DND-41 (cell line): Measurements from ENCODE around the gene UVRAG.

Experiments
- ATAC-seq: fragments of 200-7000 bp; cut with Tn5 transposase; 3 replicates; pipeline ENCODE4 v1.9.1; 2021; ENCODE audit warnings: low read depth; ENCODE audit not compliant: insufficient read depth
- DNase-seq: peaks from one replicate; pipeline ENCODE4 v3.0.0-alpha.2; 2020
- H2AFZ ChIP-seq: 2 replicates; pipeline ENCODE4 v1.6.0; 2012; ENCODE audit warnings: low read depth, low read length
- H3K27ac ChIP-seq: 2 replicates; pipeline ENCODE4 v1.5.1; 2012; ENCODE audit warnings: low read length, inconsistent platforms
- H3K27me3 ChIP-seq: fragments of 200-600 bp; sonication (generic); 2 replicates; pipeline ENCODE4 v1.6.0; 2012; ENCODE audit warnings: low read length, mild to moderate bottlenecking, inconsistent platforms; ENCODE audit not compliant: insufficient read depth, poor library complexity
- H3K36me3 ChIP-seq: 2 replicates; pipeline ENCODE4 v1.5.1; 2012; ENCODE audit warnings: low read length, inconsistent platforms; ENCODE audit not compliant: insufficient read depth
- H3K4me1 ChIP-seq: 2 replicates; pipeline ENCODE4 v1.5.1; 2012; ENCODE audit warnings: mild to moderate bottlenecking, low read length; ENCODE audit not compliant: insufficient read depth
- H3K4me2 ChIP-seq: 2 replicates; pipeline ENCODE4 v1.6.0; 2012; ENCODE audit warnings: mild to moderate bottlenecking, moderate library complexity, low read length, inconsistent platforms; ENCODE audit not compliant: insufficient read depth
- H3K4me3 ChIP-seq, 2 experiments: fragments of 200-600 bp in 1 of 2; shearing (Covaris generic) in 1 of 2; 2 replicates each; pipeline ENCODE4 v1.5.1; 2012 to 2016; ENCODE audit warnings: inconsistent platforms in 2 of 2, low read length in 2 of 2, mild to moderate bottlenecking in 2 of 2, low read depth in 1 of 2, moderate library complexity in 1 of 2
- H3K79me2 ChIP-seq: 2 replicates; pipeline ENCODE4 v1.6.0; 2012; ENCODE audit warnings: low read length, inconsistent platforms; ENCODE audit not compliant: insufficient read depth
- H3K9ac ChIP-seq: 2 replicates; pipeline ENCODE4 v1.6.0; 2012; ENCODE audit warnings: low read depth, mild to moderate bottlenecking, inconsistent platforms, low read length, moderate library complexity
- H3K9me3 ChIP-seq: 2 replicates; pipeline ENCODE4 v1.5.1; 2012; ENCODE audit warnings: low read length, moderate library complexity, mild to moderate bottlenecking, inconsistent platforms; ENCODE audit not compliant: insufficient read depth, severe bottlenecking
- H4K20me1 ChIP-seq: 2 replicates; pipeline ENCODE4 v1.6.0; 2012; ENCODE audit warnings: low read length; ENCODE audit not compliant: insufficient read depth
- EZH2 ChIP-seq: IDR thresholded peaks from 3 replicates; pipeline ENCODE4 v1.6.1; 2012; ENCODE audit warnings: borderline replicate concordance, low read depth, mild to moderate bottlenecking, moderate library complexity, low read length, inconsistent platforms; ENCODE audit not compliant: severe bottlenecking
- TF ChIP-seq, protein P1 (sequence below): IDR thresholded peaks from 2 replicates; pipeline ENCODE4 v1.5.1; 2012; ENCODE audit warnings: borderline replicate concordance, low read length, moderate library complexity, mild to moderate bottlenecking; ENCODE audit not compliant: poor library complexity, severe bottlenecking; ENCODE audit errors: extremely low read depth

UVRAG gene

DNA sequence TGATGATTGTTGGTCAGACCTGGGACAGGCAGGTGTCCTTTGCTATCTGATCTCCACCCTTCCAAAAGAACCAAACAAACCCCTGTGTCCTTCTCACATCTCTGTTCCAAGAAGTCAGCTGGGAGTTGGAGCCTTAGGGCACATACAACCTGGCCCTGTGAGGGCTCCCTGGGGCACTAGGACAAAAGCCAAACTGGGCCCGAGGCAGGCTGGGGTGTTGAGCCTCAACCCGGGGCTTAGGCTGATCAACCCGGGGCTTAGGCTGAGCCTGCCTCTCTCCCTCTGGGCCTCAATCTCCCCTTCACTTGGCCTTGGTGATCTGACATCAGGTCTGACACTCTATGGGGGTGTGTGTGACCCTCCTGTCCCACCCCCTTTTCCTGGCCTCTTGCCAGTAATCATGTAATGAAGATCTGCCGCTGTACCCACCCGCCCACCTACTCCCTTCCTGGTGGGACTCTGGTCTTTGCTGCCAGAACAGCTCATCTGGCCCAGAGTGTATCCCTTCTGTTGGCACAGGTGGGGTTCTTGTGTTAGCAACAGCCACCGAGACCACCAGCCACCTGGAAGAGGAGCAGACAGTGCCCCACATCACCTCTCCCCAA, 22.8 kb upstream of the UVRAG start:
- no peak overlapping the region for H2AFZ ChIP-seq
- no peak overlapping the region for H3K4me3 ChIP-seq
- no peaks in the 10 kb centered on the region for H3K4me1 ChIP-seq
- H3K27me3 ChIP-seq: peaks cover 8% of the 10 kb centered on the region
- H3K9ac ChIP-seq: no peak overlapping the region
- H3K36me3 ChIP-seq: no peaks in the 10 kb centered on the region
- H3K4me2 ChIP-seq: no peak overlapping the region
- H4K20me1 ChIP-seq: no peaks in the 10 kb centered on the region; the same call in 1 of the 2 replicates
- DNase-seq (no peak), ATAC-seq (no peak)
- no peaks in the 10 kb centered on the region for H3K9me3 ChIP-seq
- H3K79me2 ChIP-seq: no peaks in the 10 kb centered on the region
- TF ChIP-seq, protein P1, sequence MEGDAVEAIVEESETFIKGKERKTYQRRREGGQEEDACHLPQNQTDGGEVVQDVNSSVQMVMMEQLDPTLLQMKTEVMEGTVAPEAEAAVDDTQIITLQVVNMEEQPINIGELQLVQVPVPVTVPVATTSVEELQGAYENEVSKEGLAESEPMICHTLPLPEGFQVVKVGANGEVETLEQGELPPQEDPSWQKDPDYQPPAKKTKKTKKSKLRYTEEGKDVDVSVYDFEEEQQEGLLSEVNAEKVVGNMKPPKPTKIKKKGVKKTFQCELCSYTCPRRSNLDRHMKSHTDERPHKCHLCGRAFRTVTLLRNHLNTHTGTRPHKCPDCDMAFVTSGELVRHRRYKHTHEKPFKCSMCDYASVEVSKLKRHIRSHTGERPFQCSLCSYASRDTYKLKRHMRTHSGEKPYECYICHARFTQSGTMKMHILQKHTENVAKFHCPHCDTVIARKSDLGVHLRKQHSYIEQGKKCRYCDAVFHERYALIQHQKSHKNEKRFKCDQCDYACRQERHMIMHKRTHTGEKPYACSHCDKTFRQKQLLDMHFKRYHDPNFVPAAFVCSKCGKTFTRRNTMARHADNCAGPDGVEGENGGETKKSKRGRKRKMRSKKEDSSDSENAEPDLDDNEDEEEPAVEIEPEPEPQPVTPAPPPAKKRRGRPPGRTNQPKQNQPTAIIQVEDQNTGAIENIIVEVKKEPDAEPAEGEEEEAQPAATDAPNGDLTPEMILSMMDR: no peak
- TF ChIP-seq EZH2: no peak
- no peak overlapping the region for H3K27ac ChIP-seq

DNA sequence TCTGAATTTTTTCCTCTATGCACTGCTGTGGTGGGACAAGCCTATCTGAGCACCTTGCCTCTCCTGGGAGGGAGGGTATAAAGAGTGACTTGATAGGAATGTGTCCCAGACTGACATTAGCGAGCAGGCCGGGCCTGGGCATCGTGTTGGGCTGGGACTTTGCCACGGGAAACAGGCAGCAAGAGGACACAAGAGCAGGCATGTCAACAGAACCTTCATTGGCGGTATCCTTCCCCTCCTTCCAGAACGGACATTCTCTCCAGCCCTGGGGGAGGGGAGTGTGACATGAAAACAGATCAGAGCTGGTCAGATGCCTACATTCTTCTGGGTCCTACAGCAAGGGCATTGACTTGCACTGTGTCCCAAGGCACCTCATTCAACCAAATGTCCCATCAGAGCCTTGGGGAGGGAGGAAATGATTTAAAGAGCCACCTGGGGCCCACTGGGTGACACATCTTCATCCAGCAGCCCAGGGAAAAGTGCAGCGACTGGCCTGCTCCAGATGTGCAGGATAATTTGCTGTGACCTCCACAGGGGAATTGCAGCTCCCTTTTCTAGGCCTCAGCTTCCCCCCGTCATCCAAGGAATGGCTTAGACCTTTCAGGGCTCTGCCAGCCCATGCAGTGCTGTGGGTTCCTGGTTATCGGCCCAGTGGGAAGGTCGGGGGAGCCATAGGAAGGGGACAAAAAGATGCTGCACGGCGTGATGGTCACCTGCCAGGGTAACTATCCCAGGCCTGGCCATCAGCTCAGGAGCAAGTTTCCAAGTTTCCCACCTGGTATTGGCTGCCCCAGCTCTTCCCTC, 21.8 kb upstream of the UVRAG start:
- ATAC-seq (no peak), DNase-seq (no peak)
- H3K4me1 ChIP-seq: no peaks in the 10 kb centered on the region
- TF ChIP-seq, protein P1: no peak
- no peak for TF ChIP-seq EZH2
- no peaks in the 10 kb centered on the region; the same call in 1 of the 2 replicates for H4K20me1 ChIP-seq
- H3K9ac ChIP-seq: no peak overlapping the region
- H3K4me2 ChIP-seq: no peak overlapping the region
- no peaks in the 10 kb centered on the region for H3K79me2 ChIP-seq
- H3K9me3 ChIP-seq: no peaks in the 10 kb centered on the region
- no peaks in the 10 kb centered on the region for H3K36me3 ChIP-seq
- H2AFZ ChIP-seq: no peak overlapping the region
- peaks cover 8% of the 10 kb centered on the region for H3K27me3 ChIP-seq
- no peak overlapping the region for H3K4me3 ChIP-seq
- H3K27ac ChIP-seq: no peak overlapping the region

DNA sequence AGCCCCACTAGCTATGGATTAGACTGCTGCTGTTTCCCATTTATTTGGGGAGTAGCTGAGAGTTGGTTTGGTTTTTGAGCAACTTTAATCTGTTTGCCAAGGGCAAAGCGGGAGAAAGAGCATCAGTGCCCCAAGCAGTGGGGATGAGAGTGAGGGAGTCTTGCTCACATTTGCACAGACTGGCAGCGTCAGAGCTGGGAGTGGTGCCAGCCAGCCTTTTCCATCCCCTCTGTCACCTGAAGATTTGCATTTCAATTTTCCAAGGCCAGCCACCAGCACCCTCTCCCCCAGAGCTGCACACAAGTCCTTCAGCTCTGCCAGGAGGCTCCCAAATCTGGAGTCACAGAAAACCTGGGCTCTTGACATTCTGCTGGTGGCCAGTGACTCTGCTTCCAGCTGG, 21.0 kb upstream of the UVRAG start:
- ATAC-seq: no peak
- Histone ChIP-seq H3K4me1 (no peaks in the 10 kb centered on the region), H3K9me3 (no peaks in the 10 kb centered on the region), H2AFZ (no peak overlapping the region), H3K9ac (no peak overlapping the region), H3K4me3 (no peak overlapping the region), H3K4me2 (no peak overlapping the region), H3K27ac (no peak overlapping the region), H4K20me1 (no peaks in the 10 kb centered on the region), H3K27me3 (peaks cover 8% of the 10 kb centered on the region), H3K79me2 (no peaks in the 10 kb centered on the region), H3K36me3 (no peaks in the 10 kb centered on the region)
- DNase-seq: no peak
- no peak for TF ChIP-seq EZH2
- TF ChIP-seq, protein P1: no peak
